Left lung (tissue), 10 donors: ENCODE results near the gene RBM43. TPM values are rescaled to one million over a fixed set of nuclear protein-coding genes. Genes with fewer than 3 reads are reported as not detected.

Experiments used
- ATAC-seq: fragments of 200-7000 bp; cut with Tn5 transposase; one replicate; pipeline ENCODE4 v1.9.1; 2020; ENCODE audit warnings: moderate library complexity
- DNase-seq, 4 donors: peaks; one replicate each; pipeline ENCODE4 v3.0.0-alpha.2; 2013 to 2020
- H3K27ac ChIP-seq, 2 donors: fragments of 200-600 bp; sonication (generic) in 1 of 2; one replicate each; pipeline versions ENCODE4 v1.5.0 to v1.8.0; 2020 to 2021
- H3K27me3 ChIP-seq, 2 donors: fragments of 200-600 bp; sonication (generic) in 1 of 2; one replicate each; pipeline versions ENCODE4 v1.5.0 to v1.8.0; 2020 to 2021
- H3K36me3 ChIP-seq, 2 donors: fragments of 200-600 bp; sonication (generic) in 1 of 2; one replicate each; pipeline versions ENCODE4 v1.5.0 to v1.8.0; 2020 to 2021
- H3K4me1 ChIP-seq, 2 donors: fragments of 200-600 bp; one replicate each; pipeline ENCODE4 v1.8.0; 2021
- H3K4me3 ChIP-seq, 2 donors: fragments of 200-600 bp; sonication (generic) in 1 of 2; one replicate each; pipeline versions ENCODE4 v1.5.0 to v1.8.0; 2020 to 2021; ENCODE audit warnings: mild to moderate bottlenecking in 1 of 2
- H3K9me3 ChIP-seq, 2 donors: fragments of 200-600 bp; sonication (generic) in 1 of 2; one replicate each; pipeline versions ENCODE4 v1.5.0 to v1.8.0; 2020 to 2021
- CTCF ChIP-seq, 2 donors: fragments of 200-600 bp; sonication (generic) in 1 of 2; IDR thresholded peaks; one replicate each; pipeline versions ENCODE4 v1.5.0 to v1.8.0; 2021; ENCODE audit warnings: antibody characterized with exemption in 2 of 2
- intact Hi-C, 2 donors: fragments of 100-400 bp; cut with DNase I; formaldehyde crosslinking; loops; one replicate each; pipeline versions ENCODE4 v1.11.2 to v1.14.2; 2022
- polyA plus RNA-seq, 6 donors: library from polyadenylated mRNA; unstranded; fragments of 120-200 nt; gene quantifications; one replicate each; pipeline ENCODE4 v1.2.1, GENCODE V29; 2013; ENCODE audit not compliant: insufficient read length in 6 of 6
- total RNA-seq, 2 donors: library from RNA; stranded (reverse); fragmentation: NEBNext Ultra II Directional; extraction: Animal tissue kit (Norgen Biotek cat#: 25700); gene quantifications; one replicate each; pipeline ENCODE4 v1.2.1, GENCODE V29; 2021
- donor health status: DM: no; HTN: yes; CAD: no.
- donor health status: DM: no; HTN: no; CAD: no.

The RBM43 gene
- total and polyA plus RNA-seq, 8 donors = 6.2 to 27.6 (median 21.2) TPM

GRCh38 chr2:151269798-151270568 is 8.3 kb upstream of the RBM43 start:
- Histone ChIP-seq H3K27me3 (no peaks in the 10 kb centered on the region), H3K4me3 (no peak overlapping the region), H3K36me3 (peaks cover 0 to 55% of the 10 kb centered on the region in 2 donors), H3K4me1 (no peaks in the 10 kb centered on the region), H3K27ac (no peak overlapping the region), H3K9me3 (no peaks in the 10 kb centered on the region)
- intact Hi-C loops = no loop called here
- ATAC-seq (no peak), DNase-seq (no peak)
- TF ChIP-seq CTCF (IDR thresholded peaks at IDR 0.05) = no peak

- H3K9me3 ChIP-seq = no peaks in the 10 kb centered on the region
- intact Hi-C loops = no loop called here
- no peaks in the 10 kb centered on the region for H3K27me3 ChIP-seq
- no peak overlapping the region for H3K27ac ChIP-seq
- no peak for TF ChIP-seq CTCF (IDR thresholded peaks at IDR 0.05)
- no peaks in the 10 kb centered on the region for H3K4me1 ChIP-seq
- H3K36me3 ChIP-seq = peaks cover 0 to 37% of the 10 kb centered on the region in 2 donors
- H3K4me3 ChIP-seq = no peak overlapping the region
- DNase-seq (no peak), ATAC-seq (no peak)
Measured at GRCh38 chr2:151268085-151268484, 6.4 kb upstream of the RBM43 start.

- H3K4me3 ChIP-seq = no peak overlapping the region
- H3K9me3 ChIP-seq = no peaks in the 10 kb centered on the region
- H3K27me3 ChIP-seq = no peaks in the 10 kb centered on the region
- no peak for TF ChIP-seq CTCF (IDR thresholded peaks at IDR 0.05)
- ATAC-seq (no peak), DNase-seq (no peak)
- intact Hi-C loops = no loop called here
- no peaks in the 10 kb centered on the region for H3K4me1 ChIP-seq
- no peak overlapping the region for H3K27ac ChIP-seq
- H3K36me3 ChIP-seq = peaks cover 0 to 31% of the 10 kb centered on the region in 2 donors
Measured at GRCh38 chr2:151267537-151267936, 5.9 kb upstream of the RBM43 start.

- no peak overlapping the region for H3K27ac ChIP-seq
- DNase-seq = no peak
- no peak overlapping the region for H3K4me3 ChIP-seq
- peaks cover 0 to 16% of the 10 kb centered on the region in 2 donors for H3K36me3 ChIP-seq
- H3K4me1 ChIP-seq = peaks cover 4% of the 10 kb centered on the region in 2 donors
- ATAC-seq = no peak
- intact Hi-C loops = no loop called here
- H3K27me3 ChIP-seq = no peaks in the 10 kb centered on the region
- no peaks in the 10 kb centered on the region for H3K9me3 ChIP-seq
- no peak for TF ChIP-seq CTCF (IDR thresholded peaks at IDR 0.05)
Measured at GRCh38 chr2:151265991-151266390, 4.3 kb upstream of the RBM43 start.

GRCh38 chr2:151264157-151264825 is 2.6 kb upstream of the RBM43 start:
- DNase-seq (no peak), ATAC-seq (no peak)
- no peaks in the 10 kb centered on the region for H3K36me3 ChIP-seq
- peaks cover 4 to 12% of the 10 kb centered on the region in 2 donors for H3K4me1 ChIP-seq
- no peak for TF ChIP-seq CTCF (IDR thresholded peaks at IDR 0.05)
- H3K9me3 ChIP-seq = no peaks in the 10 kb centered on the region
- no peak overlapping the region for H3K4me3 ChIP-seq
- intact Hi-C loops = no loop called here
- H3K27me3 ChIP-seq = no peaks in the 10 kb centered on the region
- H3K27ac ChIP-seq = no peak overlapping the region
